ENCODE data around the gene INPP5E.

The INPP5E gene, protein sequence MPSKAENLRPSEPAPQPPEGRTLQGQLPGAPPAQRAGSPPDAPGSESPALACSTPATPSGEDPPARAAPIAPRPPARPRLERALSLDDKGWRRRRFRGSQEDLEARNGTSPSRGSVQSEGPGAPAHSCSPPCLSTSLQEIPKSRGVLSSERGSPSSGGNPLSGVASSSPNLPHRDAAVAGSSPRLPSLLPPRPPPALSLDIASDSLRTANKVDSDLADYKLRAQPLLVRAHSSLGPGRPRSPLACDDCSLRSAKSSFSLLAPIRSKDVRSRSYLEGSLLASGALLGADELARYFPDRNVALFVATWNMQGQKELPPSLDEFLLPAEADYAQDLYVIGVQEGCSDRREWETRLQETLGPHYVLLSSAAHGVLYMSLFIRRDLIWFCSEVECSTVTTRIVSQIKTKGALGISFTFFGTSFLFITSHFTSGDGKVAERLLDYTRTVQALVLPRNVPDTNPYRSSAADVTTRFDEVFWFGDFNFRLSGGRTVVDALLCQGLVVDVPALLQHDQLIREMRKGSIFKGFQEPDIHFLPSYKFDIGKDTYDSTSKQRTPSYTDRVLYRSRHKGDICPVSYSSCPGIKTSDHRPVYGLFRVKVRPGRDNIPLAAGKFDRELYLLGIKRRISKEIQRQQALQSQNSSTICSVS

GRCh38 chr9:136439481-136440408, at the start of gene INPP5E:
TSS of gene INPP5E (minus strand) at chr9:136439845. CDS start at chr9:136439419, 426 bp downstream.
- DNase-seq = peak; percentile 93
- ATAC-seq = peak; percentile 85

GRCh38 chr9:136488247-136489214, 48.9 kb upstream of the INPP5E start:
- ATAC-seq = no peak

GRCh38 chr9:136487672-136488071, 48.0 kb upstream of the INPP5E start:
- DNase-seq (no peak), ATAC-seq (no peak)

More at GRCh38 chr9:136488247-136489214, 48.9 kb upstream of the INPP5E start:
- peak; percentile 81 for DNase-seq

GRCh38 chr9:136486823-136487620, 47.4 kb upstream of the INPP5E start:
- ATAC-seq = no peak
- no peak for DNase-seq

DNA sequence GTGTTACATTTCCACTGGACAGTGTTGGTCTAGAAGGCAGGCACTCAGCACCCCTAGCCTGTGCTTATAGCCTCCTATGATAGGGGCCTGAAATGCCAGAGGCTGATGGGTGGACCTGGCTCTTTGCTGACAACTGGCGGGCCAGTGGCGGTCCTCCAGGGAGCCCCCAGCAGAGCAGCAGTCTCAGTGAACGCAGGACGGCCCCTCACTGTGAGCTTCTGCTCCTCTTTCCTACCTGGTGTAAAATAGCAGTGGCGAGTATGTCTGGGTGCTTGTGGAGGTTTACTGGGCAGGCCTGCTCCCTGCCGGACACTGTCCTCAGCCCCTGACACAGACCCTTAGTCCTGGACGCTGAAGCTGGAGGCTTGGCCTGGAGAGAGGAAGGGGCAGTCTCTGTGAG, 46.5 kb upstream of the INPP5E start:
- DNase-seq = no peak
- ATAC-seq = no peak

DNA sequence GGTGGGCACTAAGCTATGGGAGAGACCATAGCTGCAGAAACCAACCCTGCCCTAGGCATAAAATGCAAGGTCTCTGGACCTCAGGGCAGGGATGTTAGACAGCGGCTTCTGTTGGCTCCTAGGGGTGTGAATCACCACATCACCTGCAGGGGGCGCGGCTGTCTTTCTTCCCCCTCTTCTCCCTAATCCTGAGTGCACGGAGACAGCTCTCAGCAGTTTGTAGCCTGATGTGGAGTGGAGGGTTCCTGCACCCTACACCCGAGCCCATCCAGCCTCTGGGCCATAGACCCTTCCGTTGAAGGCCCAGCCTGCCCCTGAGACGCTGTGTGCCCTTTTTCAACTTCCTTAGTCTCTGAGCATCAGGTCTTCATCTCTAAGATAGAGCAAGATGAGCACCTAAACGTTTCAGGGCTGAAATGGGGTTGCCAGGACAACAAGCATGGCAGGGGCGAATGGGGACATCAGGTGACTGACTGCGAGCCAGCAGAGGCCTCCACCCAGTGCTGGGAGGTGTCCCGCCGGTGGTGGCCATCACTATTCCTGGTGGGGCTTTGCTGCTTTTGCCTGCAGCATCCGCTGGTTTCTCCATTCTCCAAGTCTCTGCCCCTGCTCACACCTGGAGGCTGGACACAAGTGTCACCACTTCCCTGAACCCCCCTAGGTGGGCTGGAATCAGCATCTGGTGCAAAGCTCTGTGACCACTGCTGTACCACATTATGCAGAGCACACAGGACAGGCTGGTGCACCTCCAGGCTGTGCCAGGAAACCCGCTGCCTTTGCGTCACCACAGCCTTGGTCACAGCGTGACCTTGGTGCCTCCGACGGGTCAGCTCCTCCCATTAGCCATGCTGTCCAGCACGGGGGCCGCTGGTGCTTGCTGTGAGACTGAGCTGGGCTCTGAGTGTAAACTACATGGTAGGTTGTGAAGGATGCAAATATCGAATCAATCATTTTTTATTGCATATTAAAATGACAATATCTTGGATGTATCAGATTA, 45.7 kb upstream of the INPP5E start:
- DNase-seq (peak; percentile 86), ATAC-seq (no peak)

DNA sequence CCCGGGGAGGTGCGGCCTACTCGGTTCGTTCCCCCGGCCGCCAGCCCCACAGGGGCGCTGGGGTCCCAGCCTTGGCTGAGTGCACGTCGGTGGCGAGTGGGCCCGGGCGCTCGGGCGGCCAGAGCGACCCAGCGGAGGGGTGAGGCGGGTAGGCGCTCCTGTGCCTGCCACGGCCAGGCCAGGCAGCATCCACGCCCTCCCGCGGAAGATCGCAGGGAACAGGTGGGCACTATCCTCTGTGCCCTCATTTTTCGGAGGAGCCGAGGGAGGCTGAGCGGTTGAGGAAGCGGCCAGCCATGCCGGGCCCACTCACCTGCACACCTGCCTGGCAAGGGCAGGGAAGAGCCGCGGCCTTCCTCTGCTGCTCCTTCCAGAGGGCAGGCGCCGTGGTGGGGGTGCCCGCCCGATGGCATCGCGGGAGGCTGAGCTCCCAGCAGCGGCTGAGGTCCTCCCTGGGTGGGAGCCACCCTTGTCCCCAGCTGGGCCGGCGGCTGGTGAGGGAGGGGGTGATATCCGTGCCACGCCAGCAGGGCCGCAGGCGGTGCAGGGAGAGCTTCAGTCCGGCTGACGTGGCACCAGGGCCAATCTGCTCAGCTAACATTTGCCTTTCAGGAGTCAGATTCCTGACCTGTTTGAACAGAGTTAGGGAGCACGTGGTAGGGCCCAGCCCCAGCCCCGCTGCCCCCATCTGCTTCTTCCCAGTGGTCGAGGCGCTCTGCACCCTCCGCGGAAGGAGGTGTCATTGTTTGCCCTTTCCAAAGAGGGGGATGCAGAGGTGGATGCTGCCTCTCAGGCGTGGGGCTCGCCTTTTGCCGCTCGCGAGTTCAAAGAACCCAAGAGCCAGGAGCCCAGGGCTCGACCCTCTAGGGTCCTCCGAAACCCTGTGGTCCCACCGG, 44.8 kb upstream of the INPP5E start:
- ATAC-seq = no peak
- no peak for DNase-seq

DNA sequence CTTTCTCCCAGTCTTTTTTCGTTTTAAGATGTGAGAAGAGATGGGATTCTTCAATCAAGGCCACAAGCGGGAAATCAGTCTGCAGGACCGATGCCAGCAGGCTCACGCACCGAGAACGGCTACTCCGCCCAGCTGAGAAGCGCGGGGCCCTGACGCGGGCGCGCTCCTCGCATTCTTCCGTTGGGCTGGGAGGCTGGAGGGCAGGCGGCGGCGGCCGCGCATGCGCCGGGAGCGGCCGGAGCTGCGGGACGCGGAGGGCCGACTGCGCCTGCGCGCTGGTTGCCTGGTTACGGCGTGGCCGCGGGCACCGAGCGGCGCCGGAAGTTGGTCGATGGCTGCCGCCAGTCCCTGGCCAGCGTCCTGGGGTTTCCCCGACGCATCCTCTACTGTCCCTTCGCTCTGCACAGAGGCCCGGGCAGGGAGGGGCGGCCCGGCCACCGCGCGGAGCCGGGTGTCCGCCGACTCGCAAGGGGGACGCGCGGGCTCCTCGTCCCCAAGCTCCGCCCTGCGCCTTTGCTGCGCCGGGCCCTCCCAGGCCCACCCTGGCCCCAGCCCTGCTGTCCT, 44.0 kb upstream of the INPP5E start:
- peak; percentile 65 for ATAC-seq
- peak; percentile 99 for DNase-seq

- peak; percentile 100 for DNase-seq
- peak; percentile 78 for ATAC-seq
Measured at GRCh38 chr9:136482793-136483588, 43.3 kb upstream of the INPP5E start, which contains the start of gene SEC16A. TSS of gene SEC16A (minus strand) at chr9:136483040. CDS start at chr9:136477615, 5,425 bp downstream.

- ATAC-seq = no peak
- DNase-seq = peak; percentile 30
Measured at GRCh38 chr9:136482046-136482792, 42.6 kb upstream of the INPP5E start.

- no peak for DNase-seq
- no peak for ATAC-seq
Measured at GRCh38 chr9:136481558-136481957, 41.9 kb upstream of the INPP5E start.

DNA sequence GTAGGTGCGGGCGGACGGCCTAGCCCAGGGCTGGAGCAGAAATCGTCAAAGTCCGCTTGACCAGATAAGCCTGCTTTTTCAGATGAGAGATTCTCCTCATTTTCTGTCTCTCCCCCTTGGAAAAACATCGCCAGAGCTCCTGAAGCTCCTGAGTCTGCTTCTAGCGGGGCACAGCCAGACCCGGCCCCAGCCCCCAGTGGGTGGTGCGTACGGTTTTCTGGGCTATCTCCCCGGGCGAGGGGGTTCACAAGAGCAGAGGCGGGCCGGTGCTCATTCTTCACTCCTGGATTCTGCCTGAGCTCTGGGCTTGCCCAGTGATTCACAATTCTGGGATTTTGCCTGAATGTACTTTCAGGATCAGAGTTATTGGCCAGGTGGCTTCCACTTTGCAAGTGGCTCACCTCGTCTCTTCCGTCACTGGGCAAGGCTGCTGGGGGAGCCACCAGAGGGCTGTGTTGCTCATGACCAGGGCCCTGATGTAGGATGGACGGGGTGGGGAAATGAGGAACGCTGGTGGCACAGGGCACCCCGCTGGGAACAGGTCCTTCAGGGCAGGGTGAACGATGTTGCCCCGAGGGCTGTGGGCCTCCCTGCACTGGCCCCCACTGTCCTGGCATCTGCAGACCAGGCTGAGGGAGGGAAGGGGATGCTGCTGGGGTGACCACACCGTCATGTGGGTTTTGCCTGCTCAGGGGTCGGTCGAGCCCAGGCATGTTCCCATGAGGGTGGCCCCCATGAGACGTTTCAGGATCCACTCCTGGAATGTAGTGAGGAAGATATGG, 36.9 kb upstream of the INPP5E start:
- ATAC-seq (no peak), DNase-seq (no peak)

DNA sequence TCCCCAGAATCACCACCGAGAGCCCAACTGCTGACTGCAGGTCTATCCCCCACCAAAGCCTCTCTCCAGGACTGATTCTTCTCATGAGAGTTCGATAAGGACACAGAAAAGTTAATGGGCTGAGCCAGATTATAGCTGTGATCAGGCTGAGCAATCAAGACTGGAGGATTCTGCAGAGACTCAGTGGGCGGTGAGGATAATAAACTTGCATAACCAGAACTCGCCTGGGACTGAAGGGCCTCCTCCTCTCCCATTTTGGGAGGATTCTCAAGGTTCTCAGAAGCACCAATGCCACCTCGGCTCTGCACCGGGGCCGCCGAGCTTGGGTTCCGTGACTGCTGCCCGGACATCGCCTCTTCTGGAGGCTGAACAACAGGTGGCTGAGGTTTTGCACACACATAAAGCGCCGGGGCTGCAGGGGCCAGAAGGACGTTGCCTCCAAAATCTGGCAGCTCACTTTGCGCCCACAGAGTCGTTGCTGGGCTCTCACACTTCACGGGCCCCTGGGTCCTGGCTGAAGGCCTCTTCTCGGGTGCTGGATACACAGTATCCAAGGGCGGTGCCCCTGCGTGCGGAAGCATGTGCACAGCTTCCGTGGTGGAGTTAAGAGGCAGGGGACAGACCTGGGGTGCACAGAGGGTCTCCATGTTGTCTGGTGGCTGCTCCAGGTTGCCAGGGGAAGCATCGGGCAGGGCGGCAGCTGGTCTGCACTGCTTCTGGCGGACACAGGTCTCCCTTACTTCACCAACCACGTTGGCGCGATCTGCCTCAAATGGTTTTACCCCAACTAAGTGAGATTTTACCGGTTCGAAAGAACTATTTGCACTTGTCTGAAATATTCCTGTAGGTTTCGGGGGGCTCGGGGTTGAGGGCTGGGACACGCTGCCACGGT, 35.6 kb upstream of the INPP5E start:
- DNase-seq (no peak), ATAC-seq (no peak)

- no peak for ATAC-seq
- no peak for DNase-seq
Measured at GRCh38 chr9:136474021-136474640, 34.5 kb upstream of the INPP5E start.

Measured in stimulated activated naive CD8-positive, alpha-beta T cell treated with anti-CD3 and anti-CD28 coated beads, Interleukin-15, Interleukin-2, amounts not matched to agents 100 U/mL and 50 U/mL, for 24 hours (primary cell).